IMR-90 (cell line): Measurements from ENCODE around the gene LPGAT1. TPM values are rescaled to one million over a fixed set of nuclear protein-coding genes. Genes with fewer than 3 reads are reported as not detected.

ENCODE experiments used
- ATAC-seq: fragments of 200-7000 bp; cut with Tn5 transposase; 2 replicates; pipeline ENCODE4 v1.9.1; 2020; ENCODE audit warnings: low read depth, mild to moderate bottlenecking, moderate library complexity
- BruUV-seq: library from RNA; stranded (reverse); fragments of 400-500 nt; replicated peaks from 2 replicates; lab custom pipeline; 2021; lab: Mats Ljungman, UMichigan
- CTCF ChIA-PET: fragments of 300-600 bp; formaldehyde crosslinking; extraction: SDS; loops from one replicate; lab custom pipeline; 2021; ENCODE audit warnings: antibody characterized with exemption; lab: Yijun Ruan, JAX
- POLR2A ChIA-PET: fragments of 300-600 bp; sonication (Branson Sonifier 250); formaldehyde crosslinking; loops from one replicate; lab custom pipeline; 2022; ENCODE audit warnings: antibody characterized with exemption; ENCODE audit not compliant: unreplicated experiment; lab: Charles Lee
- DNase-seq: peaks from one replicate; pipeline ENCODE4 v3.0.0; 2013
- H2AFZ ChIP-seq: replicated peaks from 2 replicates; pipeline ENCODE3; 2013; ENCODE audit warnings: low read length, mild to moderate bottlenecking; ENCODE audit not compliant: poor library complexity
- H2AK5ac ChIP-seq: 2 replicates; pipeline ENCODE4 v1.6.1; 2013; ENCODE audit warnings: low read depth, low read length, inconsistent platforms
- H2AK9ac ChIP-seq: replicated peaks from 2 replicates; pipeline ENCODE3; 2013; ENCODE audit warnings: mild to moderate bottlenecking, low read depth, low read length, moderate library complexity; ENCODE audit not compliant: poor library complexity
- H2BK120ac ChIP-seq: 2 replicates; pipeline ENCODE4 v1.6.1; 2013; ENCODE audit warnings: low read depth, low read length, inconsistent platforms
- H2BK15ac ChIP-seq: 3 replicates; pipeline ENCODE4 v1.6.1; 2013; ENCODE audit warnings: low read depth, low read length, inconsistent platforms
- H2BK20ac ChIP-seq: 2 replicates; pipeline ENCODE4 v1.6.1; 2013; ENCODE audit warnings: low read depth, mild to moderate bottlenecking, inconsistent platforms, low read length, moderate library complexity
- H2BK5ac ChIP-seq: 2 replicates; pipeline ENCODE4 v1.6.1; 2013; ENCODE audit warnings: mild to moderate bottlenecking, low read depth, low read length, inconsistent platforms; ENCODE audit not compliant: poor library complexity, severe bottlenecking
- H3K14ac ChIP-seq: replicated peaks from 2 replicates; pipeline ENCODE4 v1.6.1; 2013; ENCODE audit warnings: low read depth, low read length, inconsistent platforms
- H3K18ac ChIP-seq: 2 replicates; pipeline ENCODE4 v1.6.1; 2013; ENCODE audit warnings: low read depth, low read length, control low read depth
- H3K23ac ChIP-seq: 2 replicates; pipeline ENCODE4 v1.6.1; 2013; ENCODE audit warnings: low read depth, low read length, inconsistent platforms
- H3K27ac ChIP-seq: 2 replicates; pipeline ENCODE4 v1.5.1; 2013; ENCODE audit warnings: mild to moderate bottlenecking, control low read depth, low read length; ENCODE audit not compliant: insufficient read depth
- H3K27me3 ChIP-seq: 2 replicates; pipeline ENCODE4 v1.6.1; 2013; ENCODE audit warnings: low read length; ENCODE audit not compliant: control insufficient read depth, insufficient read depth
- H3K36me3 ChIP-seq: 2 replicates; pipeline ENCODE4 v1.6.1; 2013; ENCODE audit warnings: low read length, mixed read lengths; ENCODE audit not compliant: control insufficient read depth, insufficient read depth
- H3K4ac ChIP-seq: 2 replicates; pipeline ENCODE4 v1.6.1; 2013; ENCODE audit warnings: low read depth, low read length, inconsistent platforms
- H3K4me1 ChIP-seq: 2 replicates; pipeline ENCODE4 v1.6.1; 2013; ENCODE audit warnings: low read length, mixed read lengths; ENCODE audit not compliant: control insufficient read depth, insufficient read depth
- H3K4me2 ChIP-seq: 2 replicates; pipeline ENCODE4 v1.6.1; 2013; ENCODE audit warnings: low read depth, mild to moderate bottlenecking, control low read depth, low read length, moderate library complexity
- H3K4me3 ChIP-seq: 2 replicates; pipeline ENCODE4 v1.5.1; 2013; ENCODE audit warnings: low read depth, mild to moderate bottlenecking, control low read depth, low read length, moderate library complexity; ENCODE audit not compliant: insufficient read depth
- H3K56ac ChIP-seq: 2 replicates; pipeline ENCODE4 v1.6.1; 2013; ENCODE audit warnings: low read length, inconsistent platforms; ENCODE audit not compliant: insufficient read depth; ENCODE audit errors: extremely low read depth
- H3K79me1 ChIP-seq, 2 experiments: 2 replicates each; pipeline ENCODE4 v1.6.1; 2013; ENCODE audit warnings: low read length in 2 of 2, inconsistent platforms in 1 of 2, low read depth in 1 of 2
- H3K9ac ChIP-seq: 2 replicates; pipeline ENCODE4 v1.6.1; 2013; ENCODE audit warnings: low read depth, low read length, control low read depth
- H3K9me1 ChIP-seq: 2 replicates; pipeline ENCODE4 v1.6.1; 2013; ENCODE audit warnings: low read length, inconsistent platforms; ENCODE audit not compliant: insufficient read depth
- H3K9me3 ChIP-seq: 2 replicates; pipeline ENCODE4 v1.6.1; 2013; ENCODE audit warnings: low read length; ENCODE audit not compliant: control insufficient read depth, insufficient read depth
- H4K20me1 ChIP-seq: 2 replicates; pipeline ENCODE4 v1.6.1; 2013; ENCODE audit warnings: low read length, inconsistent platforms; ENCODE audit not compliant: insufficient read depth
- H4K5ac ChIP-seq: 2 replicates; pipeline ENCODE4 v1.6.1; 2013; ENCODE audit warnings: mild to moderate bottlenecking, low read depth, low read length, control low read depth
- H4K8ac ChIP-seq, 2 experiments: 2 replicates each; pipeline ENCODE4 v1.6.1; 2013; ENCODE audit warnings: low read depth in 2 of 2, low read length in 2 of 2, control low read depth in 1 of 2, inconsistent platforms in 1 of 2
- H4K91ac ChIP-seq: 2 replicates; pipeline ENCODE4 v1.6.1; 2013; ENCODE audit warnings: low read depth, low read length, inconsistent platforms; ENCODE audit not compliant: insufficient read depth
- MAFK ChIP-seq: IDR thresholded peaks from 2 replicates; pipeline ENCODE4 v1.6.1; 2012; ENCODE audit warnings: low read depth, low read length, improper control_type of control experiment
- NFE2L2 ChIP-seq: fragments of 150-350 bp; IDR thresholded peaks from 2 replicates; pipeline ENCODE4 v1.6.1; 2016; ENCODE audit warnings: low read depth, mild to moderate bottlenecking, low read length
- RAD21 ChIP-seq: IDR thresholded peaks from 2 replicates; pipeline ENCODE4 v1.6.1; 2012; ENCODE audit warnings: low read length, improper control_type of control experiment
- WGBS, 2 experiments: methylation state at CpG; one replicate each; pipeline versions ENCODE4 v1.1.5 to v1.1.7; 2013; ENCODE audit warnings: missing lambda C conversion rate in 2 of 2; ENCODE audit not compliant: insufficient read length in 1 of 2; ENCODE audit errors: extremely low coverage in 2 of 2; 5-methylcytosine and 5-hydroxymethylcytosine counted together
- dilution Hi-C: fragments of 300-500 bp; cut with HindIII; formaldehyde crosslinking; loops from one replicate; pipeline ENCODE4 v1.14.3; 2018; ENCODE audit warnings: low sequenced_read_pairs; ENCODE audit not compliant: unreplicated experiment
- in situ Hi-C: fragments of 300-500 bp; cut with MboI; formaldehyde crosslinking; loops from 3 replicates; pipeline ENCODE4 v1.14.3; 2019; ENCODE audit warnings: low sequenced_read_pairs, inconsistent platforms, mixed read lengths
- intact Hi-C: fragments of 100-400 bp; cut with micrococcal nuclease; formaldehyde crosslinking; loops from 2 replicates; pipeline ENCODE4 v1.10.0; 2022
- polyA plus RNA-seq, 3 experiments: library from polyadenylated mRNA; depleted of rRNA; stranded (reverse); fragments of >200 nt; gene quantifications; 2 replicates each; pipeline ENCODE4 v1.2.3, GENCODE V29; 2012; ENCODE audit warnings: low replicate concordance in 1 of 3
- total RNA-seq: library from RNA; depleted of rRNA; stranded (reverse); fragments of >200 nt; gene quantifications from 2 replicates; pipeline ENCODE4 v1.2.3, GENCODE V29; 2012

LPGAT1 gene
- total and polyA plus RNA-seq, 2 of the 4 experiments (the other 2 are of a cell fraction), result 6.7 to 13.6 TPM

GRCh38 chr1:211749251-211749650, 81.3 kb downstream of the LPGAT1 start:
- dilution Hi-C loops (no loop called here), intact Hi-C loops (no loop called here), in situ Hi-C loops (no loop called here)
- DNase-seq, result no peak
- Histone ChIP-seq H2BK5ac (no peak overlapping the region), H3K4me3 (no peak overlapping the region), H3K14ac (no peak overlapping the region), H3K4me1 (no peaks in the 10 kb centered on the region), H3K27me3 (no peaks in the 10 kb centered on the region), H3K23ac (no peak overlapping the region), H3K79me1 (no peaks in the 10 kb centered on the region), H3K9me3 (no peaks in the 10 kb centered on the region), H4K5ac (no peak overlapping the region), H3K4ac (no peak overlapping the region), H3K18ac (no peak overlapping the region), H3K56ac (no peak overlapping the region), H3K9ac (no peak overlapping the region), H3K4me2 (no peak overlapping the region), H4K8ac (no peak overlapping the region), H2AK9ac (no peak overlapping the region), H4K20me1 (no peaks in the 10 kb centered on the region), H3K36me3 (peaks cover 7% of the 10 kb centered on the region), H2BK15ac (no peak overlapping the region), H2BK20ac (no peak overlapping the region), H4K91ac (no peak overlapping the region), H2AK5ac (no peak overlapping the region), H3K9me1 (no peaks in the 10 kb centered on the region; the same call in 1 of the 2 replicates), H2AFZ (no peak overlapping the region), H2BK120ac (no peak overlapping the region), H3K27ac (no peak overlapping the region)
- CTCF ChIA-PET, result no interaction called here
- no peak for ATAC-seq
- POLR2A ChIA-PET, result no interaction called here
- no CpG with 5 or more reads among the region's 3 CpGs for WGBS, 2 experiments
- BruUV-seq, result no TSS peak
- TF ChIP-seq RAD21 (no peak), MAFK (no peak), NFE2L2 (no peak)
